ENCODE results near the gene PRDM16.

DNA sequence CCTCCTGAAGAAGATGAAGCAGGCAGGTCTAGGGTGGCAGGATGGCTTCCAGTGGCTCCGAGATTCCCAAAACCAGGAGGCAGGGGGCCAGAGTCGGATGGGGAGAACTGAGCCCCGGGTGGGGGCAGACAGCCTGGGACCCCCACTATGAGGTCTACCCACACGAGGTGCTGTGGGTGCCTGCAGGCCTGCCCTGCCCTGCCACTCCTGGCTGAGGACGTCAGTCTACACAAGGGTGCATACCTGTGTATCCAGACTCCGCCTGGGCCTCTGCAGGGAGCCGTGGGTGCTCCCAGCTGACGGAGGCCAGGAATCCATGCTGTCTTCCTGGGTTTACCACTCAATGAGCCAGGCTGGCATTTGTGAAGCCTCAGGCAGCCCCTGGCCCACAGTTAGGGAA is 80.3 kb downstream of the PRDM16 start:
- TF ChIP-seq CTCF (IDR thresholded peaks at IDR 0.05) (no peak), POLR2A (IDR thresholded peaks at IDR 0.05) (no peak)

All from testis (tissue), 2 donors.